Jurkat, Clone E6-1 (cell line): ENCODE results near the gene TBC1D13.
"Not testable (repeated sequence)": the region's sequence is repeated elsewhere in the genome, so short reads cannot be mapped to it uniquely, and the experiment has no call there.

ENCODE experiments used
- DNase-seq: peaks from one replicate; pipeline ENCODE4 v3.0.0-alpha.2; 2011; ENCODE audit warnings: low read depth, low spot score
- H3K4me3 ChIP-seq: 2 replicates; pipeline ENCODE4 v1.5.1; 2011; ENCODE audit warnings: mild to moderate bottlenecking, low read length, control low read depth, moderate library complexity

The TBC1D13 gene

GRCh38 chr9:128781187-128782070 lies 5.6 kb upstream of the TBC1D13 start:
- no peak overlapping the region for H3K4me3 ChIP-seq
- no peak for DNase-seq

- H3K4me3 ChIP-seq = no peak overlapping the region
- DNase-seq = no peak
These were observed 4.4 kb upstream of the TBC1D13 start for GRCh38 chr9:128782669-128783068.

GRCh38 chr9:128785427-128785826 lies 1.6 kb upstream of the TBC1D13 start:
- DNase-seq = no peak

GRCh38 chr9:128787659-128788058 lies 606 bp downstream of the TBC1D13 start:
- peak overlapping the region; percentile 96 for H3K4me3 ChIP-seq

More at GRCh38 chr9:128785427-128785826, 1.6 kb upstream of the TBC1D13 start:
- no peak overlapping the region for H3K4me3 ChIP-seq

GRCh38 chr9:128788445-128788844 lies 1.4 kb downstream of the TBC1D13 start:
- peak overlapping the region; percentile 96 for H3K4me3 ChIP-seq
- DNase-seq = no peak

More at GRCh38 chr9:128787659-128788058, 606 bp downstream of the TBC1D13 start:
- DNase-seq = no peak

- no peak for DNase-seq
- H3K4me3 ChIP-seq = no peak overlapping the region
These were observed 3.5 kb downstream of the TBC1D13 start for GRCh38 chr9:128790536-128790935.

GRCh38 chr9:128792134-128792533 lies 5.1 kb downstream of the TBC1D13 start:
- DNase-seq = no peak
- H3K4me3 ChIP-seq = no peak overlapping the region

- no peak for DNase-seq
- no peak overlapping the region for H3K4me3 ChIP-seq
These were observed 6.1 kb downstream of the TBC1D13 start for GRCh38 chr9:128792978-128793686.

GRCh38 chr9:128794961-128795360 lies 7.9 kb downstream of the TBC1D13 start:
- H3K4me3 ChIP-seq, DNase-seq: not testable (repeated sequence)

GRCh38 chr9:128798896-128799295 lies 11.8 kb downstream of the TBC1D13 start:
- no peak for DNase-seq
- no peak overlapping the region for H3K4me3 ChIP-seq

GRCh38 chr9:128800061-128800460 lies 13.0 kb downstream of the TBC1D13 start:
- no peak overlapping the region for H3K4me3 ChIP-seq

GRCh38 chr9:128802482-128802881 lies 15.4 kb downstream of the TBC1D13 start:
- H3K4me3 ChIP-seq = no peak overlapping the region
- no peak for DNase-seq

More at GRCh38 chr9:128800061-128800460, 13.0 kb downstream of the TBC1D13 start:
- DNase-seq = no peak

GRCh38 chr9:128805661-128806060 lies 18.6 kb downstream of the TBC1D13 start:
- no peak overlapping the region for H3K4me3 ChIP-seq
- no peak for DNase-seq

GRCh38 chr9:128807827-128808226 lies 20.8 kb downstream of the TBC1D13 start:
- no peak for DNase-seq
- no peak overlapping the region for H3K4me3 ChIP-seq

GRCh38 chr9:128808543-128808942 lies 21.5 kb downstream of the TBC1D13 start:
- DNase-seq = no peak
- H3K4me3 ChIP-seq = no peak overlapping the region

- DNase-seq = no peak
These were observed 22.1 kb downstream of the TBC1D13 start for GRCh38 chr9:128809036-128809599.

GRCh38 chr9:128809831-128810230 lies 22.8 kb downstream of the TBC1D13 start:
- H3K4me3 ChIP-seq = no peak overlapping the region
- DNase-seq = no peak

More at GRCh38 chr9:128809036-128809599, 22.1 kb downstream of the TBC1D13 start:
- H3K4me3 ChIP-seq = no peak overlapping the region

GRCh38 chr9:128810873-128811272 lies 23.8 kb downstream of the TBC1D13 start:
- no peak overlapping the region for H3K4me3 ChIP-seq
- no peak for DNase-seq

- peak; percentile 94 for DNase-seq
- H3K4me3 ChIP-seq = peak within 1 kb of the TSS; percentile 67
These were observed 31.2 kb downstream of the TBC1D13 start, which contains the start of gene ENDOG for GRCh38 chr9:128818099-128818838. Gene ENDOG (plus strand): TSS chr9:128818500. CDS start chr9:128818685, 185 bp downstream.
